ENCODE data around the gene MGAT4B.

DNA sequence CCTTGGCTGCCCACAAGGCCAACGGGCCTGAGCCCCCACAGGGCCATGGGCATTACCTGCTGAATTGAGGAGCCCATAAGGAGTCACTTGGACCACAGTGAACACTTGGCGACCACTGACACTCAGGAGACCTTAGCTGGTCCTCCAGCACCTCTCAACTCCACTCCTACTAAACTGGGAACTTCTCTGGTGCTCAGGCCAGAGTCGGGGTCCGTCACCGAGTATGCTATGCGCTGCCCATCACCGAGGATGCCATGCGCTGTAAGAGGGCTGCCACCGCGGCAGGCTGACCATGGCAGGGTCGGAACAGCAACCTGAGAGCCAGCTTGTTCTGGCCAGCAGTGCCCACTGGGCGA, 13.4 kb upstream of the MGAT4B start:
- no peak for TF ChIP-seq GATA2 (IDR thresholded peaks at IDR 0.05; ENCODE audit: low read depth, low read length)
- TF ChIP-seq GATA3 (IDR thresholded peaks at IDR 0.05; ENCODE audit: low read depth, low read length) = no peak
